ENCODE measurements around the gene TRIML1. TPM values are rescaled to one million over a fixed set of nuclear protein-coding genes. Genes with fewer than 3 reads are reported as not detected.
A peak's percentile ranks its signal among the peaks of the same experiment; 100 is the strongest.

The TRIML1 gene
- total RNA-seq, 1 experiment from 2014 or later: not detected

- H3K9ac ChIP-seq (ENCODE audit: extremely low read depth, insufficient read length, low read length): no peak overlapping the region
- H3K4me2 ChIP-seq (ENCODE audit: insufficient read depth, insufficient read length, low read length): no peak overlapping the region
Measured at GRCh38 chr4:188111955-188112354, 27.3 kb upstream of the TRIML1 start.

More at GRCh38 chr4:188111955-188112354, 27.3 kb upstream of the TRIML1 start:
- Histone ChIP-seq H3K79me2 (ENCODE audit: insufficient read depth, low read length) (no peaks in the 10 kb centered on the region; the same call in 1 of the 2 replicates), H2BK12ac (ENCODE audit: insufficient read length, low read depth, low read length) (no peak overlapping the region), H3K23me2 (ENCODE audit: insufficient read length, low read depth, low read length, poor library complexity, severe bottlenecking) (peaks cover 6% of the 10 kb centered on the region), H3K18ac (ENCODE audit: insufficient read length, low read depth, low read length) (no peak overlapping the region), H3K56ac (ENCODE audit: insufficient read length, low read depth, low read length) (no peak overlapping the region), H4K20me1 (ENCODE audit: control insufficient read depth, insufficient read depth, insufficient read length) (no peaks in the 10 kb centered on the region), H4K5ac (ENCODE audit: insufficient read length, low read depth, low read length) (no peak overlapping the region), H2BK120ac (ENCODE audit: low read depth, low read length, poor library complexity, severe bottlenecking) (no peak overlapping the region), H4K91ac (ENCODE audit: insufficient read length, low read depth, low read length) (no peak overlapping the region), H2AK5ac (ENCODE audit: insufficient read length, low read length) (no peak overlapping the region), H3K4ac (ENCODE audit: low read depth, low read length) (no peak overlapping the region), H3K27me3 (ENCODE audit: insufficient read depth, low read length) (no peaks in the 10 kb centered on the region), H2AFZ (ENCODE audit: low read length) (no peak overlapping the region), H3K79me1 (ENCODE audit: insufficient read depth, low read depth, low read length, poor library complexity, severe bottlenecking) (no peaks in the 10 kb centered on the region), H3K27ac (ENCODE audit: insufficient read length, low read depth, low read length) (no peak overlapping the region), H3T11ph (ENCODE audit: low read length) (no peak overlapping the region), H3K14ac (ENCODE audit: insufficient read depth, low read length) (no peak overlapping the region), H3K4me1 (ENCODE audit: insufficient read depth, low read length) (no peaks in the 10 kb centered on the region; the same call in 1 of the 2 replicates), H2BK5ac (ENCODE audit: insufficient read length, low read length) (no peak overlapping the region), H3K9me3 (ENCODE audit: control insufficient read depth, low read depth, low read length) (no peaks in the 10 kb centered on the region), H2BK15ac (ENCODE audit: low read depth, low read length) (no peak overlapping the region), H4K8ac (replicated peaks; ENCODE audit: insufficient read length, low read depth, low read length) (no peak overlapping the region), H2BK20ac (ENCODE audit: low read depth, low read length, poor library complexity, severe bottlenecking) (no peak overlapping the region), H3K23ac (ENCODE audit: insufficient read length, low read depth, low read length) (no peak overlapping the region)
- H3K27me3 Mint-ChIP-seq (ENCODE audit: low read depth): no peaks in the 10 kb centered on the region
- no CpG with 5 or more reads among the region's 6 CpGs for WGBS (ENCODE audit: extremely low coverage, insufficient read length, low lambda C conversion rate)
- no peak for TF ChIP-seq CTCF (conservative IDR thresholded peaks at IDR 0.05)
- H3K4me3 Mint-ChIP-seq: no peak overlapping the region
- peaks cover 0 to 1% (median 0%) of the 10 kb centered on the region in 3 experiments; a peak in 2 of 7 replicates for H3K36me3 Mint-ChIP-seq (ENCODE audit: insufficient read depth in 1 of 3, low read depth in 3 of 3)
- H3K4me1 Mint-ChIP-seq: peaks cover 38 to 43% of the 10 kb centered on the region in 2 experiments
- no peaks in the 10 kb centered on the region; a peak in 1 of 5 replicates for H3K9me3 Mint-ChIP-seq
- H3K27ac Mint-ChIP-seq: peak overlapping the region in 1 of 3 experiments; percentile 69; a peak in 2 of 7 replicates
- DNase-seq: no peak
